Progenitor cell of endocrine pancreas (in vitro differentiated cells): ENCODE measurements around the gene UQCRC1. TPM values are rescaled to one million over a fixed set of nuclear protein-coding genes. Genes with fewer than 3 reads are reported as not detected.

Experiments
- DNase-seq: peaks from one replicate; pipeline ENCODE4 v3.0.0; 2021; ENCODE audit warnings: low spot score; ENCODE audit not compliant: unreplicated experiment
- H3K27ac Mint-ChIP-seq: 2 replicates; pipeline ENCODE4 v1.8.0; 2021; ENCODE audit warnings: mild to moderate bottlenecking, moderate library complexity, mixed read lengths
- H3K27me3 Mint-ChIP-seq: 2 replicates; pipeline ENCODE4 v1.8.0; 2021; ENCODE audit warnings: mixed read lengths
- H3K36me3 Mint-ChIP-seq: 2 replicates; pipeline ENCODE4 v1.8.0; 2022; ENCODE audit warnings: mixed read lengths; ENCODE audit not compliant: insufficient read depth
- H3K4me1 Mint-ChIP-seq: 2 replicates; pipeline ENCODE4 v1.8.0; 2021; ENCODE audit warnings: low read depth, mixed read lengths
- H3K4me3 Mint-ChIP-seq: 2 replicates; pipeline ENCODE4 v1.8.0; 2021; ENCODE audit warnings: low read depth, mild to moderate bottlenecking, moderate library complexity, mixed read lengths
- H3K9me3 Mint-ChIP-seq: 2 replicates; pipeline ENCODE4 v1.8.0; 2021; ENCODE audit warnings: low read depth, mixed read lengths
- CTCF ChIP-seq: fragments of 200-600 bp; sonication (generic); IDR thresholded peaks from one replicate; pipeline ENCODE4 v1.5.0; 2021; ENCODE audit warnings: antibody characterized with exemption, mild to moderate bottlenecking; ENCODE audit not compliant: unreplicated experiment
- total RNA-seq: library from RNA; stranded (reverse); gene quantifications from 2 replicates; pipeline ENCODE4 v1.2.1, GENCODE V29; 2021

UQCRC1 gene
- total RNA-seq, 1 donor from 2014 or later: 219 TPM

DNA sequence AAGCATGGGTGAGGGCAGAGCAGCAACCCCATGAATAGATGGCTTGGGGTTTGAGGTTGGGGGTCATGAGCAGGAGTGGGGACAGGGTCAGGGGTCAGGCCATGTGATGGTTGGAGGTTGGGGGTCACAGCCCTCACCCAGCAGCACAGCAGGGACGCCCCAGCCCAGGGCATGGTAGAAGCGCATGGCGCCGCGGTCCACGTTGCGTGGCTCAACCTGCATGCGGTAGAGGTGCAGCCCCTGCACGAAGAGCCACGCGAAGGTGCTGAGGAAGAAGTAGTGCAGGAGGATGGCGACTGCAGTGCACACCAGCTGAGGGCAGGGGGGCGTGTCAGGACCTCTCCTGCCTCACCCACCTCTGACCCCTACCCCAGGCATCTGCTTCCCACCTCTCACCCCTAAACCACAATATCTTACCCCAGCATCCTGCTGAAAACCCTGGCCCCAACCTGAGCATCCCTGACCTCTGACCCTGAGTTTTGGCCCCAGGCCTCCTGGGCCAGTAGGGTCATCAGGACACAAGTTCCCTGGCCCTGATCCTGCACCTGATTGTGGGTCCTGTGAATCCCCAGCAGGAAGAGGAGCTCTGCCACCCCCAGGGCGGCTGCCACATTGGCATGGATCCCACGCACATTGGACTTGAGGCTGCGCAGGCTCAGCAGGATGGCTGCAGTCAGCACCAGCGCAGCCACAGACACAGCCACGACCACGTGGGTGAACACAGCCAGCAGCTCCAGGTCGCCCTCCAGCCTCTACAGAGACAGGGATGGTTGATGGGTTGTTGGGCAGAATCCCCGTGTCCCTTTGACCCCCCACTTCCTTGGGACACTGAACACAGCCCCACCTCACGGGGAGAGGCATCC is 35.7 kb upstream of the UQCRC1 start:
- Mint-ChIP-seq H3K4me1 (no peaks in the 10 kb centered on the region), H3K36me3 (peaks cover 2% of the 10 kb centered on the region)

DNA sequence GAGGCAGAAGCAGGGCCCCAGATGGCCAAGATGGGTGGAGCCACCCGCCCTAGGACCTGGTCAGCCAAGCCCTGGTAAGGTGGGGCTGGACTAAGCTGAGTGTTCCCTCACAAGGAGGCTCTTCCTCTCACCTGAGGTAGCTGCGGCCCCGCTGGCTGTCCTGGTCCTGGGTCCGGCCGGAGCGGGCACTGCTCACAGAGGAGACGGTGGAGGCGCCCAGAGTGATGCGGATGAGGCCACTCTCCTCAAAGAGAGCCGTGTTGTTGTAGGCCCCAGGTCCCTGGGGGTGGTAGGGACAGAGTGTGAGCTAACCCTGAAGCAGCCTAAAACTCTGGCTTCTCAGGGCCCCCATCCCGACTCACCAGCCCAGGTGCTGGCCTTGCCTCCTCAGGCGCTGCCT is 33.2 kb upstream of the UQCRC1 start:
- no peak for TF ChIP-seq CTCF
- Mint-ChIP-seq H3K9me3 (no peaks in the 10 kb centered on the region), H3K27me3 (peaks cover 3% of the 10 kb centered on the region), H3K27ac (no peak overlapping the region), H3K36me3 (peaks cover 5% of the 10 kb centered on the region), H3K4me3 (no peak overlapping the region), H3K4me1 (no peaks in the 10 kb centered on the region)
- DNase-seq: no peak

More for the DNA sequence above, 35.7 kb upstream of the UQCRC1 start:
- no peaks in the 10 kb centered on the region for H3K27me3 Mint-ChIP-seq
- no peaks in the 10 kb centered on the region for H3K9me3 Mint-ChIP-seq
- DNase-seq: no peak
- H3K4me3 Mint-ChIP-seq: no peak overlapping the region
- TF ChIP-seq CTCF: no peak
- no peak overlapping the region for H3K27ac Mint-ChIP-seq

DNA sequence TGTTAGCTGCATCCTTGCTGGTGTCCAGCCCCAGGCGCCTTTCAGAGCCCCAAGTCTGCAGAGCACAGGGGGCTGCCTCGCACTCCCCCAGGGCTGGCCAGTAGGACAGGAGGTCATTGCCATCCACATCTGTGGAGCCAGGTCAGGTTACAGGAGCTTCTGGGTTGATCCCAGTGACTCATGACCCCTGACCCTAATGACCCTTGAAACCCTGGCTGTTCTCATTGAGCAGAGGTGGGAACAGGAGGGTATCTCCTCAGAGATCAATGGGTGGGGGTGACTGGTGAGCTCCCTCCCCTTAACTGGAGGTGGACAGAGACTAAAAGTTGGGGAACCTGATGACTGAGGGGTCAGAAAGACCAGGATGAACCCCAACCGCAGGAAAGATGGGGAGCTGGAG is 31.9 kb upstream of the UQCRC1 start:
- Mint-ChIP-seq H3K4me3 (no peak overlapping the region), H3K27me3 (peaks cover 7% of the 10 kb centered on the region), H3K9me3 (no peaks in the 10 kb centered on the region), H3K4me1 (peaks cover 5% of the 10 kb centered on the region), H3K36me3 (peaks cover 5% of the 10 kb centered on the region), H3K27ac (no peak overlapping the region)
- no peak for DNase-seq
- no peak for TF ChIP-seq CTCF

- Mint-ChIP-seq H3K27ac (no peak overlapping the region), H3K4me1 (peaks cover 10% of the 10 kb centered on the region), H3K9me3 (no peaks in the 10 kb centered on the region), H3K36me3 (peaks cover 5% of the 10 kb centered on the region), H3K27me3 (peaks cover 7% of the 10 kb centered on the region), H3K4me3 (no peak overlapping the region)
- no peak for TF ChIP-seq CTCF
- DNase-seq: no peak
Observed at GRCh38 chr3:48639944-48640606, 30.6 kb upstream of the UQCRC1 start.

- no peak for TF ChIP-seq CTCF
- peaks cover 6% of the 10 kb centered on the region for H3K36me3 Mint-ChIP-seq
- H3K4me1 Mint-ChIP-seq: peaks cover 15% of the 10 kb centered on the region
- no peak overlapping the region for H3K27ac Mint-ChIP-seq
- peaks cover 12% of the 10 kb centered on the region for H3K27me3 Mint-ChIP-seq
- DNase-seq: no peak
- H3K4me3 Mint-ChIP-seq: no peak overlapping the region
- no peaks in the 10 kb centered on the region for H3K9me3 Mint-ChIP-seq
Observed at GRCh38 chr3:48637305-48637704, 27.9 kb upstream of the UQCRC1 start.
